GM06990 (cell line): ENCODE data around the gene DGAT2.

Experiments
- DNase-seq: peaks from one replicate; pipeline ENCODE4 v3.0.0-alpha.2; 2011; ENCODE audit not compliant: insufficient read length; ENCODE audit errors: extremely low read depth
- H3K27me3 ChIP-seq: replicated peaks from 2 replicates; pipeline ENCODE4 v1.6.0; 2011; ENCODE audit warnings: low read length; ENCODE audit not compliant: control insufficient read depth, insufficient read depth
- H3K36me3 ChIP-seq: 2 replicates; pipeline ENCODE4 v1.5.1; 2011; ENCODE audit warnings: low read length; ENCODE audit not compliant: control insufficient read depth, insufficient read depth
- H3K4me3 ChIP-seq: replicated peaks from 2 replicates; pipeline ENCODE4 v1.5.1; 2011; ENCODE audit warnings: low read depth, mild to moderate bottlenecking, control low read depth, low read length
- CTCF ChIP-seq: IDR thresholded peaks from 2 replicates; pipeline ENCODE4 v1.5.1; 2011; ENCODE audit warnings: low read length, control low read depth, mild to moderate bottlenecking, inconsistent platforms; ENCODE audit not compliant: insufficient read depth, poor library complexity, severe bottlenecking

Gene DGAT2

GRCh38 chr11:75790986-75791385, 22.4 kb downstream of the DGAT2 start:
- DNase-seq, result no peak
- TF ChIP-seq CTCF, result no peak
- no peak overlapping the region for H3K4me3 ChIP-seq
- peaks cover 2% of the 10 kb centered on the region for H3K36me3 ChIP-seq
- no peaks in the 10 kb centered on the region for H3K27me3 ChIP-seq

- H3K36me3 ChIP-seq, result peaks cover 2% of the 10 kb centered on the region; the same call in 1 of the 2 replicates
- H3K27me3 ChIP-seq, result no peaks in the 10 kb centered on the region
- no peak for TF ChIP-seq CTCF
- DNase-seq, result no peak
- H3K4me3 ChIP-seq, result no peak overlapping the region
Measured at GRCh38 chr11:75792127-75792731, 23.7 kb downstream of the DGAT2 start.

DNA sequence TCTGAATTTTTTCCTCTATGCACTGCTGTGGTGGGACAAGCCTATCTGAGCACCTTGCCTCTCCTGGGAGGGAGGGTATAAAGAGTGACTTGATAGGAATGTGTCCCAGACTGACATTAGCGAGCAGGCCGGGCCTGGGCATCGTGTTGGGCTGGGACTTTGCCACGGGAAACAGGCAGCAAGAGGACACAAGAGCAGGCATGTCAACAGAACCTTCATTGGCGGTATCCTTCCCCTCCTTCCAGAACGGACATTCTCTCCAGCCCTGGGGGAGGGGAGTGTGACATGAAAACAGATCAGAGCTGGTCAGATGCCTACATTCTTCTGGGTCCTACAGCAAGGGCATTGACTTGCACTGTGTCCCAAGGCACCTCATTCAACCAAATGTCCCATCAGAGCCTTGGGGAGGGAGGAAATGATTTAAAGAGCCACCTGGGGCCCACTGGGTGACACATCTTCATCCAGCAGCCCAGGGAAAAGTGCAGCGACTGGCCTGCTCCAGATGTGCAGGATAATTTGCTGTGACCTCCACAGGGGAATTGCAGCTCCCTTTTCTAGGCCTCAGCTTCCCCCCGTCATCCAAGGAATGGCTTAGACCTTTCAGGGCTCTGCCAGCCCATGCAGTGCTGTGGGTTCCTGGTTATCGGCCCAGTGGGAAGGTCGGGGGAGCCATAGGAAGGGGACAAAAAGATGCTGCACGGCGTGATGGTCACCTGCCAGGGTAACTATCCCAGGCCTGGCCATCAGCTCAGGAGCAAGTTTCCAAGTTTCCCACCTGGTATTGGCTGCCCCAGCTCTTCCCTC, 24.6 kb downstream of the DGAT2 start:
- DNase-seq, result no peak
- H3K4me3 ChIP-seq, result no peak overlapping the region
- no peak for TF ChIP-seq CTCF

GRCh38 chr11:75793966-75794365, 25.4 kb downstream of the DGAT2 start:
- Histone ChIP-seq H3K4me3 (no peak overlapping the region), H3K27me3 (no peaks in the 10 kb centered on the region), H3K36me3 (peaks cover 5% of the 10 kb centered on the region; the same call in 1 of the 2 replicates)
- no peak for DNase-seq
- no peak for TF ChIP-seq CTCF

More for the DNA sequence above, 24.6 kb downstream of the DGAT2 start:
- peaks cover 3% of the 10 kb centered on the region; the same call in 1 of the 2 replicates for H3K36me3 ChIP-seq
- no peaks in the 10 kb centered on the region for H3K27me3 ChIP-seq

- no peaks in the 10 kb centered on the region for H3K27me3 ChIP-seq
- H3K4me3 ChIP-seq, result no peak overlapping the region
- DNase-seq, result no peak
- H3K36me3 ChIP-seq, result peaks cover 7% of the 10 kb centered on the region
- no peak for TF ChIP-seq CTCF
Measured at GRCh38 chr11:75795276-75796090, 26.9 kb downstream of the DGAT2 start.
